CD4-positive, alpha-beta T cell treated with Interleukin-15 for 1 hour (primary cell): Measurements from ENCODE around the gene CDK14.

Experiments
- DNase-seq: peaks from one replicate; pipeline ENCODE4 v3.0.0-alpha.2; 2020

Gene CDK14

DNA sequence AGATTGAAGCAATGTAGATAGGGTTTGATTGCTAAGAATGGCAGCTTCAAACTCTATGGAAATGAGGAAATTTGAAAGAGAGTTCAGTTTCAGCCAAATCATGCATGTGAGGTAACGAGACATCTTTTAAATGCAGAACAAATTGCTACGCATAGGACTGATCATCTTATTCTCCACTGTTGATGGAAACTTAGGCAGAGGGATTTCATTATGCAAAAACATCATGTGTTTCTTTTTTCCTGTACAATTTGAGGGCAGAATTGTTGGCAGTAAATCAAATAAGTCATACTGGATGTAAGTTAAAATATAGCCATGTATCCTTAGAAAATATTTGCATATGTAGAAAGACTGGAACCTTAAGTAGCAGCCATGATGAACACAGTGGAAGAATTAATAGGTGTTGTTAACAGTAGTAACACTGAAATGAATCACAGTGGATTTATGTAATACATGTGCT, 327.4 kb downstream of the CDK14 start:
- no peak for DNase-seq

DNA sequence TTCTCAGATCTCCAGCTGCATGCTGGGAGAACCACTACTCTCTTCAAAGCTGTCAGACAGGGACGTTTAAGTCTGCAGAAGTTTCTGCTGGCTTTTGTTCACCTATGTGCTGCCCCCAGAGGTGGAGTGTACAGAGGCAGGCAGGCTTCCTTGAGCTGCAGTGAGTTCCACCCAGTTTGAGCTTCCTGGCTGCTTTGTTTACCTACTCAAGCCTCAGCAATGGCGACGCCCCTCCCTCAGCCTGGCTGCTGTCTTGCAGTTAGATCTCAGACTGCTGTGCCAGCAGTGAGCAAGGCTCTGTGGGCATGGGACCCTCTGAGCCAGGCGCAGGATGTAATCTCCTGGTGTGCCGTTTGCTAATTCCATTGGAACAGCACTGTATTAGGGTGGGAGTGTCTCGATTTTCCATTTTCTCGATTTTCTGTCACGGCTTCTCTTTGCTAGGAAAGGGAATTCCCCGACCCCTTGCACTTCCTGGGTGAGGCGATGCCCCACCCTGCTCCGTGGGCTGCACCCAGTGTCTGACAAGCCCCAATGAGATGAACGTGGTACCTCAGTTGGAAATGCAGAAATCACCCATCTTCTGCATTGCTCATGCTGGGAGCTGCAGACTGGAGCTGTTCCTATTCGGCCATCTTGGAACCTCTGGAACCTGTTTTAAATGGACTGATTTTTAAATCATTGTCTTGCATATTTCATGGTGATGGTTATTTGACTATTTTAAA, 332.7 kb downstream of the CDK14 start:
- peak; percentile 27 for DNase-seq

- DNase-seq: no peak
Observed at GRCh38 chr7:90931986-90932916, 336.1 kb downstream of the CDK14 start.

DNA sequence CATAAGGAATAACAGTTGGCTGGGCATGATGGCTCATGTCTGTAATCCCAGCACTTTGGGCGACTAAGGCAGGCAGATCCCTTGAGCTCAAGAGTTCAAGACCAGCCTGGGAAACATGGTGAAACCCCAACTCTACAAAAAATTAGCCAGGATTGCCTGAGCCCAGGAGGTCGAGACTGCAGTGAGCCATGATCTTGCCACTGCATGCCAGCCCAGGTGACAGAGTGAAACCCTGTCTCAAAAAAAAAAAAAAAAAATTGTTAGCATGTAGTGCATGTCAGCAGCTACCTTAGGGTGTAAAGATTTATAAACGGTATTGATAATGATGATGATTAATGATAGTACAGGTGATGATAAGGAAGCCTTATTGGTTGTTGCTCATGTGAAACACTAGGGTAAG, 336.9 kb downstream of the CDK14 start:
- DNase-seq: no peak

- DNase-seq: no peak
Observed at GRCh38 chr7:90933984-90934383, 337.9 kb downstream of the CDK14 start.

GRCh38 chr7:90938371-90938770, 342.2 kb downstream of the CDK14 start:
- DNase-seq: no peak

GRCh38 chr7:90939666-90940065, 343.5 kb downstream of the CDK14 start:
- DNase-seq: no peak

GRCh38 chr7:90944021-90944420, 347.9 kb downstream of the CDK14 start:
- no peak for DNase-seq

DNA sequence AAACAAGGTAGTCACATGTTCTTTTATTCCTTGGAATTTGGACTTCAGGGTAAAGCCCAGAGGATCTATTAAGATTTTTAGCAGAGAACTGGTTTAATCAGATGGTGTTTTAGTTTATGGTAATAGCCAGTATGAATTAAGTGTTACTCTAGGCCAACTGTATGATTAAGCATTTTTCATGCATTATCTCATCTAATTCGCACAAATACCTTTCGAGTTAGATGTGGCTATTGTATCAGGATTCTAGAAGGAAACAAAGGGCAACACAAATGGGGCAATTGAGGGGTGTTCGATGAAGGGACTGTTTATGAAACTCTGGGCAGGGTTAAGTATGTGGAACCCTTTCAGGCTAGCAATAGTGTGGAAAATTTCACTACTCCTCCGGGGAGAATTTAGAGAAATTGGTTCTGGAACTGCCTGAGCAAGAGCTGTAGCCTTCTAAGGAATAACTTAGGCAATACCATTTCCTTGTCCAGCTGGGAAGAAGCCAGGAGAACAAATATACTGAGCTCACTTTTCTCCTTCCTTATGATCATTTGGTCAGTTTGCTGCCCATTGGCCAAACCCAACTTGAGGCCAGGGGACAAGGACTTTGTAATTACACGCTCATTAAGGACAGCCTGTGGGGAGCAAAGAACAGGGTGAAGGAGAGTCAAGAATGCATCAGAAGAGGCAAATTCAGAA, 349.1 kb downstream of the CDK14 start:
- no peak for DNase-seq

DNA sequence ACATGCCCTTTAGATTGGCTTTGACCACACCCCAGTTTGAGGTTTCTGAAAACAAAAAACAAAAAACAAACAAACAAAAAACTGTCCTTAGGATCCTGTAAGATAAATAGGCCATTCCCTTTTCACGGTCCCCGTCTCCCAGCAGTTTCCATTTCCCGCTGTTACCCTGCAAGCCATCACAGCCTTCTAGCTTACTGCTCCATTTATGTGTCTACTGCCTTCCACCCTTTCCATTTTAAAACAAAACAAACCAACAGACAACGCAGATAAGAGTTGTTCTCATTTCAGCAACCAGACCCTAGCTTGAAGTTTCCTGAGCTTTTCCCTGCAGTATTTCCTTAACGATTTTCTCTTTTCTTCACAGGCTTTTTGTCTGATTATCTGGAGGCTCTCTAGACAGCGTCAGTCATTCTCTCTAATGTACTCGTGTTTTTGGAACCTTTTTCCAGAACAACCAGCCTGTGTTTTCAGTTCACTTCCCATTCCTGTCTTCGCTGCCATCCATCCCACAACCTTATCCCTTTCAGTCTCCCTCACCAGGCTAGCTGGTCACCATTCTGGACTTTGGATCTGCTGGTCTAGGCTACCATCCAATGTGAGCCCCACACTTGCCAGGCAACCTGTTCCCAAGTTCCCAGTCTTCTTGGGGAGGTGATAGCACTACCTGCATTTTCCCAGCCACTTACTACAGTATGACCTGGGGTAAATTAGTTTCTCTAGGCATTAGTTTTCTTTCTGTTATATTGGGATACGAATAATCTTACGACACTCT, 350.8 kb downstream of the CDK14 start:
- no peak for DNase-seq

DNA sequence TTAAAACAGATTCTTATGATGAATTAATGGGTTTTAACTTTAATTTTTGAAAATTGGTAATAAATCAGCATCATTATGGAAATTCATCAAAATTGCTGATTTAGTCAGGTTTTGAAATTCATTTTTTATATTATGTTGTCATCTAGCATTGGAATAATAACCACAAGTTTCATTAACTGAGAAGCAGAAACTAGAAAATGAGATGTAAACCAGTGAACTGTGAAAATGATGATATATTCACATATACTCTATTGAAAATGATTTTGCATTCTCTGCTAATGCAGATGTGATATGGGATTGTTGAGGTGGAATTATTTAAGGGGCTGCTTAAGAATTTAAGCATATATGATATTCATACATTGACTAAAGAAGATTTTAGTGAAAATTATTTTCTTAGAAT, 352.0 kb downstream of the CDK14 start:
- no peak for DNase-seq

DNA sequence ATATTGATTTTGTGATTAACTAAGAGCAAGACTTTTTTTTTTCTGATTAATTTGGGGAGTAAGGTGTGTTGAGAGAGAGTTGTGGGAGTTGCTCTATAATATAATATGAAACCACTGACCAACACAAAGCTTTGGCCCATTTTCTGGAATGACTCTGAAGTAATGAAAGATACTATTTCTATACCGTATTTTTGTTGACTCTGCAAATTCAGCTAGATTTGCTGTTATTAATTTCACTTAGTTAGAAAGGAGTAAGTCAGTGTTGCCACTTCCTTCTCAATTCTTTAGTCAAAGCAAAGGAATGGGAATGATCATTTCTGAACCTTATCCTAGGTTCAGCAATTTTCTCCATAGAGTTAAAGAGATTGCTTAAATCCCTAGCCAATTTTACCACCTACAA, 355.1 kb downstream of the CDK14 start:
- no peak for DNase-seq

DNA sequence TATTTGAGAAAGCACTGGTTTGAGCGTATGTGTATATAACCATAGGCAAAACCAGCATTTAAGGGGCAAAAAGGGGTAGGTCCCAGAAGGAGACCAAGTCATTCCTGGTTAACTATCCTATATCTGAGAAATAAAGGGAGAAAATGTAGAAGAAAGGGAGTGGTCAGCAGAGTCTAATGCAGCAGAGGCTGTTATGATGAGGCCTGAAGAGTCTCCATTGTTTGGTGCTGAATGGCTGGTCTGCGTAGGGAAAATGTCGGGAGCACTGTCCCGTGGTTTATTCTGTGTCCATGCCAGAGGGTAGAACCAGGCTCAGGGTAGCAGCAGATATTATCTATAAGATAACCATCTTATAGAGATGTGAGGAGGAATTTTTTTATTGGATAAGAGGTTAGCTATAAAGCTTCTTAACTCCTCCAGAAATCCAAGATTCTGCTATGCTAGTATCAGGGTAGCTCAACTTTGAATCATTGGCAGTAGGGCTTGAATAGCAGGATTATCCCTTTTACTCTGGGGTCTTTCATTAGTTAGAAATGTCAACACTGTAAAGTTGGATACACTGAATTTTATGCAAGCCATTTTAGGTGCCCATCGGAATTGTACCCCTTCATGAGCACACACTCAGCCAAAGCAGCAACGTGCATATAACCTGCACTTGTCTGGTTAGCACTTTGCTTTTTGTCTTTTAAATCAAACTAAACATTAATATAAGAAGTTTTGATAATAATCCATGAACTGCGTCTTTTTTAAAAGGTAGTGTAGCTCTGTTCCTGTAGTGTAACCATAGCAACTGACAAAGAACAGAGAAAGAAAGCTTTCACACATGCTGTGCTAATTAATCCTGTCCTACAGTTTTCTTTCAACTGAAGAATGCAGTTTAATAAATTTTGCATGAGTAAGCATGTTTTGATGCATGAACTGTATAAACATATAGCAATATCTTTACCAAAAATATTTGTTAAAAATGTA, 356.1 kb downstream of the CDK14 start:
- DNase-seq: no peak

DNA sequence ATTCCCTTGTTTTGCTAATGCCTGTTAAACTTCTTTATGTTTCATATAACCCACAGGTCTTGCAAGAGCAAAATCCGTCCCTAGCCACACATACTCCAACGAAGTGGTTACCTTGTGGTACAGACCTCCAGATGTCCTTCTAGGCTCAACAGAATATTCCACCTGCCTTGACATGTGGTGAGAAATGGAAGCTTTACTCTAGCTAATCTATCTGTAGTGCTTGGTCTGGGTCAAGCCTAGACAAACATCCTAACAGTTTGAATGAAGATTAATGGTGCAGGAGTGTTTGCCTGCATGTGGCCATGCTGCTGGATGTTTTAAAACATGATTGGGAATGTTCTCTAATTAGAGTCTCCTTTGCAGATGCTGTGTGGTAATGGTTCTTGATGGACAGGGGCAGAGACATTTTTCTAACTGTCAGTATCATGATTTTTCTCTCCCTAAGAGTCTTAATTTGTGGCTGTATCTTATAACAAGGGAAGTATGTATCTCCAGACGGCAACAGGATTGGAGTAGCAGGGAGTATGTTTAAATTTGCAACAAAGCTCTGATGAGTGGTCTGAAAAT, 359.6 kb downstream of the CDK14 start:
- DNase-seq: no peak

- DNase-seq: no peak
Observed at GRCh38 chr7:90957883-90958282, 361.8 kb downstream of the CDK14 start.

DNA sequence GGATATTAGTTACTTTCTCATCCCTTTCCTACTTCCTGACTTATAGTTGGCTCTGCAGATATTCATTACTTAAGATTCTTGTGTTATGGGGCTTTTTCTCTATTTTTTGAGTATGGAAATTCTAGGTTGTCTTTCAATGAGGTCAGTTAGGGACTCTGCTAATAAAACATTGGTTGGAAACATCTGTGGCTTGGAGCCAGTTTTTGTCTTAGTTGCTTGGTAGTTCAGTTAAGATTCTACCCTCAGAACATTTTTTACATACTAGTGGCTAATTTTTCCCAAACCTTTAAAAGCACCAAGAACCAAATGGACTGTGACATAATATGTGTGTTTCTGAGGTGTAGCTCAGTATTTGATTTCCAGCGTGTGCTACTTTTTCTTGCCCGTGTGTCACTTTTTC, 362.5 kb downstream of the CDK14 start:
- no peak for DNase-seq

GRCh38 chr7:90961037-90961725, 365.1 kb downstream of the CDK14 start:
- no peak for DNase-seq

DNA sequence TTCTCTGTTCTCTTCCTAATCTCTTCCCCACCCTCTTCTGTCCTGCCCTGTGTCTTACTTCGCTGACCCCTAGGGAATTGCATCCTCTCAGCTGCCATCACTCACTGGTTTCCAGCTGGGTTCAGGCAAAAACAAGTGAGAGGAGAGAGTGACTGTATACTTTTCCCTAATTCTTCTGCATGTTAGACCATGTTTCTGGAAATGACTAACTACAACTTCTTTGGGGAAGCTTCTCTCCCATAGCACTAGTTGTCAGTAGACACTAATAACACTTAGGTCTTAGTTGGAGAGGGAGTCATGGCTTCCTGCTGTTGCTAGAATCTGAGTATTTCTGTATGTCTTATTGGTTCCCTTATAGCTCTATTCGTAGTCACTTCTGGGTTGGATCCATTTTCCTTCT, 369.1 kb downstream of the CDK14 start:
- no peak for DNase-seq

GRCh38 chr7:90966346-90966745, 370.2 kb downstream of the CDK14 start:
- no peak for DNase-seq

GRCh38 chr7:90968871-90969270, 372.8 kb downstream of the CDK14 start:
- no peak for DNase-seq
